Measurements from ENCODE around the gene CEP350.

CEP350 gene

GRCh38 chr1:180114396-180114945, 159.9 kb downstream of the CEP350 start:
- Mint-ChIP-seq H3K27me3 (ENCODE audit: low read depth) (no peaks in the 10 kb centered on the region), H3K36me3 (ENCODE audit: low read depth) (peaks cover 43% of the 10 kb centered on the region), H3K4me3 (no peak overlapping the region), H3K27ac (peak overlapping the region in 1 of 3 experiments; percentile 62), H3K4me1 (peaks cover 12% of the 10 kb centered on the region), H3K9me3 (no peaks in the 10 kb centered on the region)
- no peak for TF ChIP-seq CTCF (IDR thresholded peaks at IDR 0.05; ENCODE audit: unreplicated experiment in 3 of 3)

GRCh38 chr1:180116964-180117763, 162.6 kb downstream of the CEP350 start:
- Mint-ChIP-seq H3K27ac (no peak overlapping the region), H3K9me3 (no peaks in the 10 kb centered on the region), H3K4me3 (no peak overlapping the region)

GRCh38 chr1:180117764-180118116, 163.1 kb downstream of the CEP350 start:
- Mint-ChIP-seq H3K36me3 (ENCODE audit: low read depth) (peaks cover 14% of the 10 kb centered on the region), H3K9me3 (no peaks in the 10 kb centered on the region), H3K27ac (no peak overlapping the region), H3K27me3 (ENCODE audit: low read depth) (no peaks in the 10 kb centered on the region), H3K4me1 (peaks cover 7% of the 10 kb centered on the region), H3K4me3 (no peak overlapping the region)
- no peak for TF ChIP-seq CTCF (IDR thresholded peaks at IDR 0.05; ENCODE audit: unreplicated experiment in 3 of 3)

More at GRCh38 chr1:180116964-180117763, 162.6 kb downstream of the CEP350 start:
- Mint-ChIP-seq H3K36me3 (ENCODE audit: low read depth) (peaks cover 20% of the 10 kb centered on the region), H3K4me1 (peaks cover 12% of the 10 kb centered on the region), H3K27me3 (ENCODE audit: low read depth) (no peaks in the 10 kb centered on the region)
- no peak for TF ChIP-seq CTCF (IDR thresholded peaks at IDR 0.05; ENCODE audit: unreplicated experiment in 3 of 3)

GRCh38 chr1:180119837-180120236, 165.2 kb downstream of the CEP350 start:
- no peaks in the 10 kb centered on the region for H3K9me3 Mint-ChIP-seq
- H3K27me3 Mint-ChIP-seq (ENCODE audit: low read depth): no peaks in the 10 kb centered on the region

GRCh38 chr1:180123463-180123936, 168.9 kb downstream of the CEP350 start:
- Mint-ChIP-seq H3K27ac (no peak overlapping the region), H3K4me3 (no peak overlapping the region), H3K4me1 (no peaks in the 10 kb centered on the region), H3K9me3 (no peaks in the 10 kb centered on the region), H3K36me3 (ENCODE audit: low read depth) (no peaks in the 10 kb centered on the region), H3K27me3 (ENCODE audit: low read depth) (peaks cover 3% of the 10 kb centered on the region)
- no peak for TF ChIP-seq CTCF (IDR thresholded peaks at IDR 0.05; ENCODE audit: unreplicated experiment in 3 of 3)

More at GRCh38 chr1:180119837-180120236, 165.2 kb downstream of the CEP350 start:
- TF ChIP-seq CTCF (IDR thresholded peaks at IDR 0.05; ENCODE audit: unreplicated experiment in 3 of 3): no peak
- Mint-ChIP-seq H3K27ac (no peak overlapping the region), H3K4me3 (no peak overlapping the region), H3K4me1 (no peaks in the 10 kb centered on the region), H3K36me3 (ENCODE audit: low read depth) (peaks cover 8% of the 10 kb centered on the region)
